Measurements from ENCODE around the gene CDT1. TPM values are rescaled to one million over a fixed set of nuclear protein-coding genes. Genes with fewer than 3 reads are reported as not detected.

Gene CDT1
- total and polyA plus RNA-seq, 3 donors from 2014 or later, result 11.9 to 19.1 (median 14.9) TPM

DNA sequence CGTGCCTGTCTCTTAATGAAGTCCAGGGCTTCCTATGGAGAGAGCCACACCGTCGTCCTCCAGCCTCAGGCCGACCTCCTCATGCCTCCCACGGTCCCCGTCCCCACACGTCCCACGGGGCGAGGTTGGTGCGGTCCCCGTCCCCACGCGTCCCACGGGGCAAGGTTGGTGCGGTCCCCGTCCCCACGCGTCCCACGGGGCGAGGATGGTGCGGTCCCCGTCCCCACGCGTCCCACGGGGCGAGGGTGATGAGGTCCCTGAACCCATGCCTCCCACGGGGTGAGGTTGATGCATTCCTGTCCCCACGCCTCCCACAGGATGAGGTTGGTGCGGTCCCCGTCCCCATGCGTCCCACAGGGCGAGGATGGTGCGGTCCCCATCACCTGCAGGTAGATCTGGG is 32.2 kb downstream of the CDT1 start:
- intact Hi-C loops (cut with DNase I; ENCODE audit: low total_unique reads), result no loop called here
- Histone ChIP-seq H3K4me1 (no peaks in the 10 kb centered on the region), H3K4me3 (no peak overlapping the region), H3K27me3 (no peaks in the 10 kb centered on the region), H3K36me3 (ENCODE audit: low read depth, missing control alignments) (no peaks in the 10 kb centered on the region), H3K9me3 (no peaks in the 10 kb centered on the region), H3K27ac (peak overlapping the region in 1 of 2 donors; percentile 61)
- no peak for TF ChIP-seq POLR2A (IDR thresholded peaks at IDR 0.05)
- TF ChIP-seq, protein P1, sequence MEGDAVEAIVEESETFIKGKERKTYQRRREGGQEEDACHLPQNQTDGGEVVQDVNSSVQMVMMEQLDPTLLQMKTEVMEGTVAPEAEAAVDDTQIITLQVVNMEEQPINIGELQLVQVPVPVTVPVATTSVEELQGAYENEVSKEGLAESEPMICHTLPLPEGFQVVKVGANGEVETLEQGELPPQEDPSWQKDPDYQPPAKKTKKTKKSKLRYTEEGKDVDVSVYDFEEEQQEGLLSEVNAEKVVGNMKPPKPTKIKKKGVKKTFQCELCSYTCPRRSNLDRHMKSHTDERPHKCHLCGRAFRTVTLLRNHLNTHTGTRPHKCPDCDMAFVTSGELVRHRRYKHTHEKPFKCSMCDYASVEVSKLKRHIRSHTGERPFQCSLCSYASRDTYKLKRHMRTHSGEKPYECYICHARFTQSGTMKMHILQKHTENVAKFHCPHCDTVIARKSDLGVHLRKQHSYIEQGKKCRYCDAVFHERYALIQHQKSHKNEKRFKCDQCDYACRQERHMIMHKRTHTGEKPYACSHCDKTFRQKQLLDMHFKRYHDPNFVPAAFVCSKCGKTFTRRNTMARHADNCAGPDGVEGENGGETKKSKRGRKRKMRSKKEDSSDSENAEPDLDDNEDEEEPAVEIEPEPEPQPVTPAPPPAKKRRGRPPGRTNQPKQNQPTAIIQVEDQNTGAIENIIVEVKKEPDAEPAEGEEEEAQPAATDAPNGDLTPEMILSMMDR (IDR thresholded peaks at IDR 0.05), result no peak
- no peak for DNase-seq
- WGBS, 2 donors, result 93 to 94% methylated on average over 31 to 33 of the region's 33 CpGs

DNA sequence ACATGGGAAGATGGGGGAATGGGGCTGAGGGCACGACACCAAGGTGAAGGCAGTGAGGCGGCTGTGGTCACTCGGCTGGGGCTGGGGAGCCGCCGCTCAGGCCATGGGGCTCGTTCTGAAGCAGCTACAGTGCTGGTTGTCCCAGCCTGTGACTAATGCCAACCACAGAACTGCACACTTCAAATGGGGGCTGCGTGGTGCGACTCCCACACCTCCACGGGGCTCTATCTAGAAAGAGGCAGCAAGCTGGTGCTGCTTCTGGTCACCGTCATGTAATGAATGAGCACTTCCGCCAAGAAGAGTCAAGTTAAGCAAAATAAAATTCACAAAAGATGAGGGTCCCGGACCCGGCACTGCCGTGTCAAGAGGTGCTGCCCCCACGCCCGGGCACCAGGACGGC is 33.2 kb downstream of the CDT1 start:
- H3K9me3 ChIP-seq, result no peaks in the 10 kb centered on the region
- no peak for DNase-seq
- no peaks in the 10 kb centered on the region for H3K4me1 ChIP-seq
- 92 to 94% methylated on average over 7 to 17 of the region's 17 CpGs for WGBS, 2 donors
- no peak overlapping the region for H3K27ac ChIP-seq
- intact Hi-C loops (cut with DNase I; ENCODE audit: low total_unique reads), result no loop called here
- TF ChIP-seq, protein P1 (IDR thresholded peaks at IDR 0.05), result no peak
- TF ChIP-seq POLR2A (IDR thresholded peaks at IDR 0.05), result no peak
- no peaks in the 10 kb centered on the region for H3K27me3 ChIP-seq
- H3K36me3 ChIP-seq (ENCODE audit: low read depth, missing control alignments), result no peaks in the 10 kb centered on the region
- no peak overlapping the region for H3K4me3 ChIP-seq

DNA sequence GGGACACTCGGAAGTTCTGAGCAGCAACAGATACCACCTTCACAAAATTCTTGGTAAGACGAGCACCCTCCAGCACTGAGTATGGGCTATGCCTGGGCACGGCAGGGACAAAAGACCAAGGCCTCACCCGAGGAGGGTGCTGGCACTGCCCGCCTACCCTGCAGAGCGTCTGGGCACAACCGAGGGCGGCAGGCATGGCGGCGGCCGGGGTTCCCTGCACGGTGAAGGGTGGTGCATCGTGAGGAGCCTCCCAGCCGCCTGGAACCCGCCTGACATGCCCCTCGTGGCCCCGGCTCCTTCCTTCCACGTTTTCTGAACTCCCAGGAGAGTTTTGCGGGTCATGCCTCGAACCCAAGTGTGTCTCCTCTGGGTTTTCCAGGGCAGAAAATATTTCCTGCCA is 34.2 kb downstream of the CDT1 start:
- no peak for DNase-seq
- TF ChIP-seq POLR2A (IDR thresholded peaks at IDR 0.05), result no peak
- TF ChIP-seq, protein P1 (IDR thresholded peaks at IDR 0.05), result no peak
- Histone ChIP-seq H3K4me3 (no peak overlapping the region), H3K27ac (no peak overlapping the region), H3K4me1 (no peaks in the 10 kb centered on the region), H3K9me3 (no peaks in the 10 kb centered on the region), H3K36me3 (ENCODE audit: low read depth, missing control alignments) (no peaks in the 10 kb centered on the region), H3K27me3 (no peaks in the 10 kb centered on the region)
- 94 to 95% methylated on average over 19 to 20 of the region's 20 CpGs for WGBS, 2 donors
- intact Hi-C loops (cut with DNase I; ENCODE audit: low total_unique reads), result no loop called here

DNA sequence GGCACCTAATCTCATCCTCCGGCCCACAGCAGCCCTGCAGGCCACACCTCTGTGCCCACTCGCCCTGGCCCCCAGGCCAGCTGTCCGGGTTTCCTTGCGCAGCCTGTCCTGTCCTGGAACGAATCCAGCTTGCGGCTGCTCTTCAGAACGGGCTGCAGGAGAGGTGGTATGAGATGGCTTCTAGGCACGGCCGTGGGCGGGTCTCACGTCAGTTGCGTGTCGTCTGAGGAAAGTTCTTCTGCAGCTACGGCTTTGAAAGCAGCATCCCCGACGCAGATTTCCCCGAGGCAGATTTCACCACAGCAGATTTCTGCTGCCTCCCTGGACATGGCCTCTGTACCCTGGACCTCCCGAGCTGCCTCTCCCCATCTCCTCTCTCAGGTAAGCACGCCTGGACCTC is 35.0 kb downstream of the CDT1 start:
- Histone ChIP-seq H3K27ac (no peak overlapping the region), H3K4me1 (no peaks in the 10 kb centered on the region), H3K27me3 (no peaks in the 10 kb centered on the region), H3K4me3 (no peak overlapping the region), H3K36me3 (ENCODE audit: low read depth, missing control alignments) (no peaks in the 10 kb centered on the region), H3K9me3 (no peaks in the 10 kb centered on the region)
- TF ChIP-seq, protein P1 (IDR thresholded peaks at IDR 0.05), result no peak
- no peak for TF ChIP-seq POLR2A (IDR thresholded peaks at IDR 0.05)
- no peak for DNase-seq
- intact Hi-C loops (cut with DNase I; ENCODE audit: low total_unique reads), result no loop called here
- 88 to 89% methylated on average over 19 of the region's 19 CpGs for WGBS, 2 donors

DNA sequence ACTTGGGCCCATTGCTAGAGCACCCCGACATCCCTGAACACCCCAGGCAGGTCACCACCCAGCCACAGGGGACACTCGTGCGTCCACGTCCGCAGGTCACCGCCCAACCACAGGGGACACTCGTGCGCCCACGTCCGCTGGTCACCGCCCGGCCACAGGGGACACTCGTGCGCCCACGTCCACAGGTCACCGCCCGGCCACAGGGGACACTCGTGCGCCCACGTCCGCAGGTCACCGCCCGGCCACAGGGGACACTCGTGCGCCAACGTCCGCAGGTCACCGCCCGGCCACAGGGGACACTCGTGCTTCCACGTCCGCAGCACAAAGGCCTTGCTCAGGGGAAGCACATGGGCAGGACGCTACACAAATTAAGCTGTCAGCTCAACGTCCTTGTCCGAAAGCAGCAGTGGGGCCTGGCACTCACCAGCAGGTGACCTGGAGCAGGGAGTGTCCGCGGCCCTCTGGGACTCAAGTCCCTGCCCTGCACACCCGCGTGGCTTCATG is 35.5 kb downstream of the CDT1 start:
- no peak overlapping the region for H3K27ac ChIP-seq
- H3K4me3 ChIP-seq, result no peak overlapping the region
- intact Hi-C loops (cut with DNase I; ENCODE audit: low total_unique reads), result no loop called here
- no peaks in the 10 kb centered on the region for H3K27me3 ChIP-seq
- no peak for TF ChIP-seq POLR2A (IDR thresholded peaks at IDR 0.05)
- TF ChIP-seq, protein P1 (IDR thresholded peaks at IDR 0.05), result no peak
- DNase-seq, result no peak
- no peaks in the 10 kb centered on the region for H3K9me3 ChIP-seq
- no peaks in the 10 kb centered on the region for H3K4me1 ChIP-seq
- WGBS, 2 donors, result 91 to 92% methylated on average over 34 to 35 of the region's 39 CpGs
- no peaks in the 10 kb centered on the region for H3K36me3 ChIP-seq (ENCODE audit: low read depth, missing control alignments)

All from testis (tissue), 3 donors.